Colonic mucosa (tissue), 4 donors: ENCODE results near the gene DZIP1L. TPM values are rescaled to one million over a fixed set of nuclear protein-coding genes. Genes with fewer than 3 reads are reported as not detected.

Experiments
- DNase-seq: peaks from one replicate; pipeline ENCODE4 v3.0.0-alpha.2; 2020
- H3K27ac ChIP-seq: fragments of 200-600 bp; one replicate; pipeline ENCODE4 v1.8.0; 2021
- H3K27me3 ChIP-seq: fragments of 200-600 bp; one replicate; pipeline ENCODE4 v1.8.0; 2021
- H3K36me3 ChIP-seq: fragments of 200-600 bp; one replicate; pipeline ENCODE4 v1.8.0; 2021
- H3K4me1 ChIP-seq: fragments of 200-600 bp; one replicate; pipeline ENCODE4 v1.8.0; 2021; ENCODE audit warnings: mild to moderate bottlenecking
- H3K4me3 ChIP-seq: fragments of 200-600 bp; one replicate; pipeline ENCODE4 v1.8.0; 2021
- H3K9ac ChIP-seq, 2 donors: one replicate each; pipeline ENCODE4 v1.7.0; 2013; ENCODE audit warnings: control low read depth in 2 of 2, low read depth in 2 of 2, low read length in 2 of 2
- H3K9me3 ChIP-seq: fragments of 200-600 bp; one replicate; pipeline ENCODE4 v1.8.0; 2021
- CTCF ChIP-seq: fragments of 200-600 bp; IDR thresholded peaks from one replicate; pipeline ENCODE4 v1.8.0; 2022; ENCODE audit warnings: antibody characterized with exemption, mild to moderate bottlenecking
- intact Hi-C: fragments of 100-400 bp; cut with DNase I; formaldehyde crosslinking; loops from one replicate; pipeline ENCODE4 v1.14.1; 2022
- total RNA-seq, 2 donors: library from RNA; stranded (reverse); fragmentation: NEBNext Ultra II Directional in 1 of 2; extraction: Animal tissue kit (Norgen Biotek cat#: 25700) in 1 of 2; gene quantifications; one replicate each; pipeline ENCODE4 v1.2.1, GENCODE V29; 2021
- donor health status: healthy.
- donor health status: DM: no; HTN: no; CAD: no.
- donor health status: DM: no; HTN: no; CAD: no.

The DZIP1L gene
- total RNA-seq, 2 donors from 2014 or later: 0.69 to 0.89 TPM

- Histone ChIP-seq H3K4me3 (no peak overlapping the region), H3K36me3 (no peaks in the 10 kb centered on the region), H3K4me1 (no peaks in the 10 kb centered on the region), H3K9me3 (no peaks in the 10 kb centered on the region), H3K27me3 (no peaks in the 10 kb centered on the region), H3K27ac (no peak overlapping the region), H3K9ac (no peak overlapping the region)
- TF ChIP-seq CTCF: no peak
- intact Hi-C loops: no loop called here
- no peak for DNase-seq
Measured at GRCh38 chr3:138135146-138135832, 19.9 kb upstream of the DZIP1L start.

- H3K27ac ChIP-seq: no peak within 1 kb of the TSS
- intact Hi-C loops: no loop called here
- DNase-seq: no peak
- no peak within 1 kb of the TSS for H3K4me3 ChIP-seq
- no peaks in the 10 kb centered on the region for H3K4me1 ChIP-seq
- no peak for TF ChIP-seq CTCF
- no peaks in the 10 kb centered on the region for H3K36me3 ChIP-seq
- H3K27me3 ChIP-seq: no peaks in the 10 kb centered on the region
- no peaks in the 10 kb centered on the region for H3K9me3 ChIP-seq
- H3K9ac ChIP-seq: no peak within 1 kb of the TSS
Measured at GRCh38 chr3:138132239-138132638, 16.8 kb upstream of the DZIP1L start, which contains the start of gene A4GNT. Gene A4GNT (minus strand): TSS chr3:138132390. CDS start chr3:138131256, 1,134 bp downstream.

GRCh38 chr3:138127636-138128365 lies 12.4 kb upstream of the DZIP1L start:
- Histone ChIP-seq H3K4me3 (no peak overlapping the region), H3K27ac (no peak overlapping the region), H3K36me3 (no peaks in the 10 kb centered on the region), H3K9me3 (no peaks in the 10 kb centered on the region), H3K4me1 (no peaks in the 10 kb centered on the region), H3K9ac (no peak overlapping the region), H3K27me3 (no peaks in the 10 kb centered on the region)
- intact Hi-C loops: no loop called here
- no peak for DNase-seq
- no peak for TF ChIP-seq CTCF

GRCh38 chr3:138125548-138126221 lies 10.3 kb upstream of the DZIP1L start:
- Histone ChIP-seq H3K27ac (peak overlapping the region; percentile 17), H3K4me1 (no peaks in the 10 kb centered on the region)
- TF ChIP-seq CTCF: no peak

GRCh38 chr3:138124706-138125355 lies 9.4 kb upstream of the DZIP1L start:
- Histone ChIP-seq H3K9ac (no peak overlapping the region), H3K27me3 (no peaks in the 10 kb centered on the region), H3K9me3 (no peaks in the 10 kb centered on the region), H3K27ac (no peak overlapping the region), H3K4me1 (no peaks in the 10 kb centered on the region), H3K36me3 (no peaks in the 10 kb centered on the region), H3K4me3 (no peak overlapping the region)
- no peak for DNase-seq
- intact Hi-C loops: no loop called here
- no peak for TF ChIP-seq CTCF

More at GRCh38 chr3:138125548-138126221, 10.3 kb upstream of the DZIP1L start:
- no peak for DNase-seq
- intact Hi-C loops: no loop called here
- Histone ChIP-seq H3K36me3 (no peaks in the 10 kb centered on the region), H3K27me3 (no peaks in the 10 kb centered on the region), H3K9me3 (no peaks in the 10 kb centered on the region), H3K9ac (no peak overlapping the region), H3K4me3 (no peak overlapping the region)
